SK-N-SH (cell line): Measurements from ENCODE around the gene CCL22. TPM values are rescaled to one million over a fixed set of nuclear protein-coding genes. Genes with fewer than 3 reads are reported as not detected.
"Not testable (repeated sequence)": the region's sequence is repeated elsewhere in the genome, so short reads cannot be mapped to it uniquely, and the experiment has no call there.

ENCODE experiments used
- CTCF ChIA-PET: fragments of 300-600, 350-600 bp; formaldehyde crosslinking; extraction: SDS; loops from one replicate; lab custom pipeline; 2021; lab: Yijun Ruan, JAX
- POLR2A ChIA-PET: fragments of 350-600 bp; sonication (Branson Sonifier 250); formaldehyde crosslinking; extraction: SDS; loops from one replicate; lab custom pipeline; 2020; ENCODE audit warnings: antibody characterized with exemption, inconsistent platforms; lab: Yijun Ruan, JAX
- DNase-seq: peaks from one replicate; pipeline ENCODE4 v3.0.0; 2012
- H2AFZ ChIP-seq: fragments of 200-600 bp; sonication (generic); 2 replicates; pipeline ENCODE4 v1.8.1; 2016; ENCODE audit warnings: antibody characterized with exemption, mild to moderate bottlenecking, low read depth
- H3F3A ChIP-seq: fragments of 200-600 bp; sonication (generic); replicated peaks from 2 replicates; pipeline ENCODE3; 2016; ENCODE audit warnings: antibody characterized with exemption, mild to moderate bottlenecking; ENCODE audit not compliant: insufficient read depth
- H3K27ac ChIP-seq, 2 experiments: fragments of 200-500 bp in 1 of 2; fragments of 200-600 bp in 1 of 2; sonication (Bioruptor generic) in 1 of 2; sonication (generic), shearing (Covaris generic) in 1 of 2; 2 replicates each; pipeline versions ENCODE4 v1.5.1 to v1.6.1; 2014 to 2016; ENCODE audit warnings: low read depth in 2 of 2, inconsistent platforms in 1 of 2, low read length in 1 of 2, mild to moderate bottlenecking in 1 of 2, mixed read lengths in 1 of 2
- H3K27me3 ChIP-seq: fragments of 200-600 bp; sonication (generic), shearing (Covaris generic); 2 replicates; pipeline ENCODE4 v1.6.1; 2016; ENCODE audit warnings: mixed run types; ENCODE audit not compliant: insufficient read depth
- H3K36me3 ChIP-seq, 2 experiments: fragments of 200-500 bp in 1 of 2; fragments of 200-600 bp in 1 of 2; sonication (Bioruptor generic) in 1 of 2; sonication (generic) in 1 of 2; replicated peaks in 1 of 2; 2 replicates each; pipeline versions ENCODE3 to v1.5.1; 2014 to 2016; ENCODE audit warnings: low read length in 1 of 2, mild to moderate bottlenecking in 1 of 2; ENCODE audit not compliant: insufficient read depth in 2 of 2, control insufficient read depth in 1 of 2
- H3K4me1 ChIP-seq, 2 experiments: fragments of 200-500 bp in 1 of 2; fragments of 200-600 bp in 1 of 2; sonication (Bioruptor generic) in 1 of 2; sonication (generic), shearing (Covaris generic) in 1 of 2; 2 replicates each; pipeline versions ENCODE4 v1.5.1 to v1.6.1; 2014 to 2016; ENCODE audit warnings: low read depth in 1 of 2, low read length in 1 of 2, mixed run types in 1 of 2; ENCODE audit not compliant: insufficient read depth in 2 of 2, control insufficient read depth in 1 of 2
- H3K4me2 ChIP-seq: fragments of 200-600 bp; sonication (generic), shearing (Covaris generic); 2 replicates; pipeline ENCODE4 v1.6.1; 2017; ENCODE audit warnings: mixed run types
- H3K4me3 ChIP-seq, 2 experiments: fragments of 200-500 bp in 1 of 2; fragments of 200-600 bp in 1 of 2; sonication (Bioruptor generic) in 1 of 2; sonication (generic), shearing (Covaris generic) in 1 of 2; 2 replicates each; pipeline versions ENCODE4 v1.5.1 to v1.8.1; 2014 to 2016; ENCODE audit warnings: low read depth in 2 of 2, inconsistent platforms in 1 of 2, low read length in 1 of 2, mild to moderate bottlenecking in 1 of 2, mixed read lengths in 1 of 2, moderate library complexity in 1 of 2
- H3K79me2 ChIP-seq: fragments of 200-600 bp; sonication (generic); 2 replicates; pipeline ENCODE4 v1.8.1; 2017; ENCODE audit warnings: mild to moderate bottlenecking; ENCODE audit not compliant: insufficient read depth
- H3K9ac ChIP-seq: fragments of 200-600 bp; sonication (generic); 2 replicates; pipeline ENCODE4 v1.6.1; 2017; ENCODE audit warnings: mixed run types
- H3K9me2 ChIP-seq: fragments of 200-600 bp; sonication (generic); 2 replicates; pipeline ENCODE4 v1.6.1; 2017; ENCODE audit warnings: mixed run types
- H3K9me3 ChIP-seq: fragments of 200-600 bp; sonication (generic); 2 replicates; pipeline ENCODE4 v1.6.1; 2017; ENCODE audit warnings: mixed run types, mild to moderate bottlenecking, moderate library complexity
- H4K20me1 ChIP-seq: fragments of 200-600 bp; sonication (generic); 2 replicates; pipeline ENCODE4 v1.6.1; 2017; ENCODE audit warnings: mild to moderate bottlenecking, mixed run types; ENCODE audit not compliant: insufficient read depth
- ELF1 ChIP-seq: IDR thresholded peaks from 2 replicates; pipeline ENCODE4 v1.4.0; 2012
- GABPA ChIP-seq: IDR thresholded peaks from 2 replicates; pipeline ENCODE4 v1.4.0; 2012; ENCODE audit warnings: low read depth, mild to moderate bottlenecking
- GATA2 ChIP-seq: sonication (generic); formaldehyde crosslinking; IDR thresholded peaks from 2 replicates; pipeline ENCODE4 v1.5.0; 2020; ENCODE audit warnings: mild to moderate bottlenecking, missing genetic modification reagents
- JUND ChIP-seq: IDR thresholded peaks from 2 replicates; pipeline ENCODE4 v1.4.0; 2012
- NFIC ChIP-seq: IDR thresholded peaks from 2 replicates; pipeline ENCODE4 v1.4.0; 2012; ENCODE audit warnings: borderline replicate concordance
- POLR2AphosphoS5 ChIP-seq: IDR thresholded peaks from 2 replicates; pipeline ENCODE4 v1.6.1; 2012; ENCODE audit warnings: low read depth, low read length
- RXRA ChIP-seq: IDR thresholded peaks from 2 replicates; pipeline ENCODE4 v1.4.0; 2012; ENCODE audit warnings: low read depth, mild to moderate bottlenecking, borderline replicate concordance
- SIN3A ChIP-seq: IDR thresholded peaks from 2 replicates; pipeline ENCODE4 v1.6.1; 2012; ENCODE audit warnings: low read depth, mild to moderate bottlenecking, low read length, moderate library complexity, borderline replicate concordance
- SMC3 ChIP-seq: IDR thresholded peaks from 2 replicates; pipeline ENCODE4 v1.6.1; 2012; ENCODE audit warnings: low read depth, low read length, improper control_type of control experiment
- TEAD4 ChIP-seq: IDR thresholded peaks from 2 replicates; pipeline ENCODE4 v1.4.0; 2012; ENCODE audit warnings: mild to moderate bottlenecking, borderline replicate concordance; ENCODE audit not compliant: insufficient read depth
- WGBS: methylation state at CpG from one replicate; pipeline ENCODE4 v1.1.6; 2017; ENCODE audit warnings: low lambda C conversion rate; 5-methylcytosine and 5-hydroxymethylcytosine counted together
- polyA plus RNA-seq, 3 experiments: library from polyadenylated mRNA; depleted of rRNA; stranded (reverse); fragments of >200 nt; gene quantifications; 2 replicates each; pipeline ENCODE4 v1.2.3, GENCODE V29; 2012
- TF ChIP-seq, protein P1 (sequence below): IDR thresholded peaks from 2 replicates; pipeline ENCODE4 v1.4.0; 2012; ENCODE audit warnings: low read depth, borderline replicate concordance
- TF ChIP-seq, protein P2 (sequence below): IDR thresholded peaks from 2 replicates; pipeline ENCODE4 v1.4.0; 2012; ENCODE audit warnings: low read depth, borderline replicate concordance
- TF ChIP-seq, protein P3 (sequence below): fragments of 150-350 bp; IDR thresholded peaks from 2 replicates; pipeline ENCODE4 v1.6.1; 2016; ENCODE audit warnings: mild to moderate bottlenecking, low read depth, low read length

CCL22 gene
- polyA plus RNA-seq, 1 of the 3 experiments (the other 2 are of a cell fraction), result not detected

DNA sequence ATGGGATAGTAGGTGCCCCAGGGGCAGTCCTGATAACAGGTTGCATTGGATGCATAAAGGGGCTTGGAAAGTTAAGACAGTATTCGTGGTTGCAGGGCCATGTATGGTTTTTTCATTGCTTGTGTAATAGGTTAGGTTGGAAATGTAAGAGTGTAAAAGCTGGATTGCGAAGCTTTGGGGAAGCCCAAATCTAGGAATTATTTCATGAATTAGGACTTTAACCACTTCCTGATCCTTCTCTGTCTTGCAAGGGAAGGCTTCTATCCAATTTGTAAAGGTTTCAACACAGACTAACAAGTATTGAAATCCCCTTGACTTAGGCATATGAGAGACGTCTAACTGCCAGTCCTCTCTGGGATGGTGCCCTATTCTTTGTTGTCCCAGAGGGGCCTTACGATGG is 38.2 kb downstream of the CCL22 start:
- WGBS, result 71% methylated on average over 4 of the region's 4 CpGs

DNA sequence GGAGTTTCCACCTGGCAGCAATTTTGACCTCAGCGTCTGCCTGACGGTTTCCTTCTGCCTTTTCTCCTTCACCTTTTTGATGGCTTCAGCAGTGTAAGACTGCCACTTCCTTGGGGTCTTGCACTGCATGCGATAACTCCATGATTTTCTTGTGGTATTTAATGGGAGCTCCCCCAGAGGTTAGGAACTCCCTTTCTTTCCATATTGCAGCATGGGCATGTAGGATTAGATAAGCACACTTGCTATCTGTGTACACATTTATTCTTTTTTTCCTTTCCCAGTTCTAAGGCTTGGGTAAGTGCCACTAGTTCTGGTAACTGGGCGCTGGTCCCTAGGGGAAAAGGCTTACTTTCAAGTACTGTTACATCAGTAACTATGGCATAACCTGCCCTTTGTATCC is 38.9 kb downstream of the CCL22 start:
- H3F3A ChIP-seq, H3K79me2 ChIP-seq, H3K9ac ChIP-seq, H3K27me3 ChIP-seq, H2AFZ ChIP-seq, H4K20me1 ChIP-seq, H3K4me2 ChIP-seq, POLR2A ChIA-PET, H3K36me3 ChIP-seq, H3K4me3 ChIP-seq, DNase-seq, CTCF ChIA-PET, H3K9me3 ChIP-seq, H3K27ac ChIP-seq, H3K9me2 ChIP-seq, H3K4me1 ChIP-seq: not testable (repeated sequence)
- WGBS, result 74% methylated on average over 4 of the region's 4 CpGs

More for the DNA sequence above, 38.2 kb downstream of the CCL22 start:
- no peak overlapping the region for H3K27ac ChIP-seq
- H3K4me1 ChIP-seq, result no peaks in the 10 kb centered on the region
- H3K4me2 ChIP-seq, result no peak overlapping the region
- H3K9me3 ChIP-seq, result no peaks in the 10 kb centered on the region
- POLR2A ChIA-PET, result no interaction called here
- H3K79me2 ChIP-seq, result no peaks in the 10 kb centered on the region
- DNase-seq, result no peak
- CTCF ChIA-PET, result no interaction called here
- no peaks in the 10 kb centered on the region for H3F3A ChIP-seq
- no peaks in the 10 kb centered on the region for H4K20me1 ChIP-seq
- TF ChIP-seq ELF1 (no peak), GATA2 (CRISPR knock-in tag) (no peak), SMC3 (no peak), JUND (no peak), POLR2AphosphoS5 (no peak), NFIC (no peak), SIN3A (no peak), TEAD4 (no peak), RXRA (no peak), GABPA (no peak)
- TF ChIP-seq, protein P1, sequence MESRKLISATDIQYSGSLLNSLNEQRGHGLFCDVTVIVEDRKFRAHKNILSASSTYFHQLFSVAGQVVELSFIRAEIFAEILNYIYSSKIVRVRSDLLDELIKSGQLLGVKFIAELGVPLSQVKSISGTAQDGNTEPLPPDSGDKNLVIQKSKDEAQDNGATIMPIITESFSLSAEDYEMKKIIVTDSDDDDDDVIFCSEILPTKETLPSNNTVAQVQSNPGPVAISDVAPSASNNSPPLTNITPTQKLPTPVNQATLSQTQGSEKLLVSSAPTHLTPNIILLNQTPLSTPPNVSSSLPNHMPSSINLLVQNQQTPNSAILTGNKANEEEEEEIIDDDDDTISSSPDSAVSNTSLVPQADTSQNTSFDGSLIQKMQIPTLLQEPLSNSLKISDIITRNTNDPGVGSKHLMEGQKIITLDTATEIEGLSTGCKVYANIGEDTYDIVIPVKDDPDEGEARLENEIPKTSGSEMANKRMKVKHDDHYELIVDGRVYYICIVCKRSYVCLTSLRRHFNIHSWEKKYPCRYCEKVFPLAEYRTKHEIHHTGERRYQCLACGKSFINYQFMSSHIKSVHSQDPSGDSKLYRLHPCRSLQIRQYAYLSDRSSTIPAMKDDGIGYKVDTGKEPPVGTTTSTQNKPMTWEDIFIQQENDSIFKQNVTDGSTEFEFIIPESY, result no peak
- TF ChIP-seq, protein P2, sequence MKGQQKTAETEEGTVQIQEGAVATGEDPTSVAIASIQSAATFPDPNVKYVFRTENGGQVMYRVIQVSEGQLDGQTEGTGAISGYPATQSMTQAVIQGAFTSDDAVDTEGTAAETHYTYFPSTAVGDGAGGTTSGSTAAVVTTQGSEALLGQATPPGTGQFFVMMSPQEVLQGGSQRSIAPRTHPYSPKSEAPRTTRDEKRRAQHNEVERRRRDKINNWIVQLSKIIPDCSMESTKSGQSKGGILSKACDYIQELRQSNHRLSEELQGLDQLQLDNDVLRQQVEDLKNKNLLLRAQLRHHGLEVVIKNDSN, result no peak
- TF ChIP-seq, protein P3, sequence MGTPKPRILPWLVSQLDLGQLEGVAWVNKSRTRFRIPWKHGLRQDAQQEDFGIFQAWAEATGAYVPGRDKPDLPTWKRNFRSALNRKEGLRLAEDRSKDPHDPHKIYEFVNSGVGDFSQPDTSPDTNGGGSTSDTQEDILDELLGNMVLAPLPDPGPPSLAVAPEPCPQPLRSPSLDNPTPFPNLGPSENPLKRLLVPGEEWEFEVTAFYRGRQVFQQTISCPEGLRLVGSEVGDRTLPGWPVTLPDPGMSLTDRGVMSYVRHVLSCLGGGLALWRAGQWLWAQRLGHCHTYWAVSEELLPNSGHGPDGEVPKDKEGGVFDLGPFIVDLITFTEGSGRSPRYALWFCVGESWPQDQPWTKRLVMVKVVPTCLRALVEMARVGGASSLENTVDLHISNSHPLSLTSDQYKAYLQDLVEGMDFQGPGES, result no peak
- no peaks in the 10 kb centered on the region for H3K9me2 ChIP-seq
- H3K4me3 ChIP-seq, result no peak overlapping the region
- H3K36me3 ChIP-seq, result no peaks in the 10 kb centered on the region
- H3K9ac ChIP-seq, result no peak overlapping the region
- H2AFZ ChIP-seq, result no peak overlapping the region
- no peaks in the 10 kb centered on the region for H3K27me3 ChIP-seq
